GM12874 (cell line): ENCODE results near the gene SMARCAD1.
A peak's percentile ranks its signal among the peaks of the same experiment; 100 is the strongest.

ENCODE experiments used
- CTCF ChIP-seq: IDR thresholded peaks from 2 replicates; pipeline ENCODE4 v1.5.1; 2011; ENCODE audit warnings: low read depth, mild to moderate bottlenecking, control low read depth, low read length, moderate library complexity; ENCODE audit not compliant: insufficient read depth

The SMARCAD1 gene

GRCh38 chr4:94169803-94170372 lies 37.8 kb upstream of the SMARCAD1 start:
- TF ChIP-seq CTCF = no peak

GRCh38 chr4:94171616-94172015 lies 36.0 kb upstream of the SMARCAD1 start:
- TF ChIP-seq CTCF = peak; percentile 33; the same call in 1 of the 2 replicates

- no peak for TF ChIP-seq CTCF
These were observed 32.0 kb upstream of the SMARCAD1 start for GRCh38 chr4:94175553-94176261.

- TF ChIP-seq CTCF = no peak
These were observed 29.8 kb upstream of the SMARCAD1 start for GRCh38 chr4:94177822-94178221.

GRCh38 chr4:94181815-94182214 lies 25.9 kb upstream of the SMARCAD1 start:
- TF ChIP-seq CTCF = no peak

GRCh38 chr4:94202769-94203168 lies 4.9 kb upstream of the SMARCAD1 start:
- no peak for TF ChIP-seq CTCF

GRCh38 chr4:94208266-94208665 lies 601 bp downstream of the SMARCAD1 start:
- TF ChIP-seq CTCF = no peak
